HUES48 (cell line): ENCODE measurements around the gene TACC2.

Source experiments
- H3K27ac ChIP-seq: one replicate; pipeline ENCODE4 v1.7.0; 2013; ENCODE audit warnings: low read depth, low read length, inconsistent platforms
- H3K27me3 ChIP-seq: 2 replicates; pipeline ENCODE4 v1.6.1; 2013; ENCODE audit warnings: mild to moderate bottlenecking, low read length; ENCODE audit not compliant: control insufficient read depth, insufficient read depth
- H3K36me3 ChIP-seq: 2 replicates; pipeline ENCODE4 v1.6.1; 2013; ENCODE audit warnings: low read length; ENCODE audit not compliant: control insufficient read depth, insufficient read depth
- H3K4me1 ChIP-seq: 2 replicates; pipeline ENCODE4 v1.6.1; 2013; ENCODE audit warnings: mild to moderate bottlenecking, low read length; ENCODE audit not compliant: control insufficient read depth, insufficient read depth
- H3K4me3 ChIP-seq: 2 replicates; pipeline ENCODE4 v1.5.1; 2013; ENCODE audit warnings: mild to moderate bottlenecking, low read depth, low read length
- H3K9ac ChIP-seq: 2 replicates; pipeline ENCODE4 v1.6.1; 2013; ENCODE audit warnings: mild to moderate bottlenecking, low read depth, low read length, moderate library complexity
- H3K9me3 ChIP-seq: 2 replicates; pipeline ENCODE4 v1.6.1; 2013; ENCODE audit warnings: low read length; ENCODE audit not compliant: control insufficient read depth, insufficient read depth

The TACC2 gene

GRCh38 chr10:122273966-122274545, 285.1 kb downstream of the TACC2 start:
- Histone ChIP-seq H3K36me3 (peaks cover 7% of the 10 kb centered on the region; the same call in 1 of the 2 replicates), H3K9ac (no peak overlapping the region), H3K27me3 (no peaks in the 10 kb centered on the region), H3K4me3 (no peak overlapping the region), H3K4me1 (no peaks in the 10 kb centered on the region), H3K27ac (no peak overlapping the region), H3K9me3 (no peaks in the 10 kb centered on the region)

GRCh38 chr10:122276611-122277208, 287.7 kb downstream of the TACC2 start:
- no peak overlapping the region for H3K9ac ChIP-seq
- no peaks in the 10 kb centered on the region for H3K4me1 ChIP-seq
- H3K9me3 ChIP-seq = no peaks in the 10 kb centered on the region
- H3K4me3 ChIP-seq = no peak overlapping the region
- H3K27me3 ChIP-seq = no peaks in the 10 kb centered on the region
- H3K27ac ChIP-seq = no peak overlapping the region
- H3K36me3 ChIP-seq = no peaks in the 10 kb centered on the region

GRCh38 chr10:122277526-122278136, 288.7 kb downstream of the TACC2 start:
- Histone ChIP-seq H3K4me1 (no peaks in the 10 kb centered on the region; the same call in 1 of the 2 replicates), H3K27ac (no peak overlapping the region), H3K9me3 (no peaks in the 10 kb centered on the region), H3K9ac (no peak overlapping the region), H3K27me3 (no peaks in the 10 kb centered on the region), H3K4me3 (no peak overlapping the region), H3K36me3 (no peaks in the 10 kb centered on the region)

GRCh38 chr10:122279725-122280141, 290.8 kb downstream of the TACC2 start:
- Histone ChIP-seq H3K4me1 (peaks cover 5% of the 10 kb centered on the region; the same call in 1 of the 2 replicates), H3K27ac (no peak overlapping the region), H3K27me3 (no peaks in the 10 kb centered on the region), H3K4me3 (no peak overlapping the region), H3K9me3 (no peaks in the 10 kb centered on the region), H3K36me3 (no peaks in the 10 kb centered on the region), H3K9ac (no peak overlapping the region)

GRCh38 chr10:122280156-122280555, 291.2 kb downstream of the TACC2 start:
- Histone ChIP-seq H3K9me3 (no peaks in the 10 kb centered on the region), H3K4me3 (no peak overlapping the region), H3K36me3 (no peaks in the 10 kb centered on the region), H3K27me3 (no peaks in the 10 kb centered on the region), H3K4me1 (peaks cover 5% of the 10 kb centered on the region; the same call in 1 of the 2 replicates), H3K9ac (no peak overlapping the region), H3K27ac (no peak overlapping the region)

GRCh38 chr10:122281018-122281626, 292.2 kb downstream of the TACC2 start:
- H3K27me3 ChIP-seq = no peaks in the 10 kb centered on the region
- no peak overlapping the region for H3K27ac ChIP-seq
- no peak overlapping the region for H3K9ac ChIP-seq
- H3K9me3 ChIP-seq = no peaks in the 10 kb centered on the region
- H3K4me1 ChIP-seq = peaks cover 5% of the 10 kb centered on the region; the same call in 1 of the 2 replicates
- H3K4me3 ChIP-seq = no peak overlapping the region
- no peaks in the 10 kb centered on the region for H3K36me3 ChIP-seq

GRCh38 chr10:122281751-122282150, 292.8 kb downstream of the TACC2 start:
- Histone ChIP-seq H3K4me3 (no peak overlapping the region), H3K9ac (no peak overlapping the region), H3K36me3 (no peaks in the 10 kb centered on the region), H3K4me1 (peaks cover 8% of the 10 kb centered on the region; the same call in 1 of the 2 replicates), H3K27ac (no peak overlapping the region), H3K9me3 (no peaks in the 10 kb centered on the region), H3K27me3 (no peaks in the 10 kb centered on the region)

- Histone ChIP-seq H3K4me3 (no peak overlapping the region), H3K36me3 (no peaks in the 10 kb centered on the region), H3K27me3 (no peaks in the 10 kb centered on the region), H3K9ac (no peak overlapping the region), H3K27ac (no peak overlapping the region), H3K4me1 (peaks cover 13% of the 10 kb centered on the region; the same call in 1 of the 2 replicates), H3K9me3 (no peaks in the 10 kb centered on the region)
These were observed 293.3 kb downstream of the TACC2 start for GRCh38 chr10:122282253-122282671.

- H3K27ac ChIP-seq = no peak overlapping the region
- H3K27me3 ChIP-seq = no peaks in the 10 kb centered on the region
- peaks cover 14% of the 10 kb centered on the region; the same call in 1 of the 2 replicates for H3K4me1 ChIP-seq
- H3K9ac ChIP-seq = no peak overlapping the region
- no peaks in the 10 kb centered on the region for H3K9me3 ChIP-seq
- H3K36me3 ChIP-seq = no peaks in the 10 kb centered on the region
- H3K4me3 ChIP-seq = no peak overlapping the region
These were observed 293.9 kb downstream of the TACC2 start for GRCh38 chr10:122282909-122283308.

GRCh38 chr10:122285506-122286444, 296.8 kb downstream of the TACC2 start:
- no peaks in the 10 kb centered on the region for H3K9me3 ChIP-seq
- H3K36me3 ChIP-seq = no peaks in the 10 kb centered on the region
- H3K4me1 ChIP-seq = peaks cover 14% of the 10 kb centered on the region; the same call in 1 of the 2 replicates
- H3K27ac ChIP-seq = no peak overlapping the region
- 0 out of 2 replicates have a peak, but pooled peaks cover 3% of the 10 kb centered on the region for H3K27me3 ChIP-seq
- H3K9ac ChIP-seq = no peak overlapping the region
- H3K4me3 ChIP-seq = no peak overlapping the region
